SK-N-MC (cell line): ENCODE data around the gene JAG1.

ENCODE experiments used
- DNase-seq: peaks from one replicate; pipeline ENCODE4 v3.0.0-alpha.2; 2011; ENCODE audit warnings: low read depth, low spot score
- H3K27ac ChIP-seq: fragments of 200-600 bp; sonication (generic); 2 replicates; pipeline ENCODE4 v1.5.1; 2016; ENCODE audit warnings: mixed run types
- H3K36me3 ChIP-seq: fragments of 200-600 bp; sonication (generic); 2 replicates; pipeline ENCODE4 v1.6.1; 2017; ENCODE audit warnings: antibody characterized with exemption, low read length, mixed read lengths; ENCODE audit not compliant: insufficient read depth
- H3K4me3 ChIP-seq: fragments of 200-600 bp; sonication (generic); 2 replicates; pipeline ENCODE4 v1.5.1; 2016
- H3K9ac ChIP-seq: fragments of 200-600 bp; sonication (generic); 2 replicates; pipeline ENCODE4 v1.8.0; 2017; ENCODE audit warnings: mixed run types, mixed read lengths; ENCODE audit not compliant: insufficient read length
- H3K9me3 ChIP-seq: fragments of 200-600 bp; sonication (generic); 2 replicates; pipeline ENCODE4 v1.6.1; 2017; ENCODE audit warnings: low read depth, mild to moderate bottlenecking, antibody characterized with exemption, low read length, moderate library complexity, mixed read lengths
- EZH2 ChIP-seq: fragments of 200-600 bp; sonication (generic); IDR thresholded peaks from one replicate; pipeline ENCODE4 v1.6.1; 2017; ENCODE audit warnings: antibody characterized with exemption
- FOXP2 ChIP-seq: optimal IDR thresholded peaks from 2 replicates; pipeline ENCODE3; 2011; ENCODE audit warnings: mild to moderate bottlenecking, moderate library complexity; ENCODE audit not compliant: insufficient read depth; ENCODE audit errors: extremely low read length, control extremely low read depth
- POLR2AphosphoS5 ChIP-seq: IDR thresholded peaks from 2 replicates; pipeline ENCODE4 v1.6.1; 2012; ENCODE audit warnings: mild to moderate bottlenecking, low read depth, low read length, borderline replicate concordance

Gene JAG1

DNA sequence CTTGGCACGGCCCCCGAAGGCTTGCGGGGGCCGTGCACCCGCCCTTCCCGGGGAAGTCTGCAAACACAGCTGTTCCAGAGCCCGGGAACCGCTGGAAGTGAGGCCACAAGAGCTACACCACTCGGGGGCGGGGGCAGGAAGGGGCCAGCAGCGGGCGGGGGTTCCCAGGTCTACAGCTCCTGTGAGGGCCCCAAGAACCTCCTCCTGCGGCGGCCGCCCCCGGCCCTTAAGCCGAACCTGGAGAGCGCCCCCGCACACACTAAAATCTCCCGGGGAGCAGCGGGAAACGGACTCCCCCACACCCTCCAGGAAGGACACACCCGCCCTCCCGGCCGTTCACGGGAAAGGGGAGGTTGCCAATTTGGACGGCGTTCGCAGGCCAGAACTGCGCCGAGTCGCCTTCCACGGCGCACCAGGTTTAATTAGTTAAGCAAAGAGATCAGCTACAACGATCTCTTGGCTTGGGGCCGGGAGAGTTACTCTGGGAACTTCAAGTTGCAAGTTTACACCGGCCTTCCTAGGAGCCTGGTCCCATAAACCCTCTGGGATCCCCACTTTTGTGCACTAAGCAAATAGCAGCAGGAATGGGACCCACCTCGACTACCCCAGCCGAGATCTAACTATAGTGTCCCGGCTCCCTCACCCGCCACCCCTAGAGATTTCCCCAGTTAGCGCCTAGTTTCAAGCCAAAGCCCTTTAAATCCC, 1.7 kb downstream of the JAG1 start:
- no peak for DNase-seq
- TF ChIP-seq FOXP2 (no peak), EZH2 (no peak), POLR2AphosphoS5 (no peak)
- Histone ChIP-seq H3K9ac (no peak overlapping the region), H3K27ac (no peak overlapping the region), H3K4me3 (peak overlapping the region; percentile 89), H3K9me3 (no peaks in the 10 kb centered on the region), H3K36me3 (no peaks in the 10 kb centered on the region)

DNA sequence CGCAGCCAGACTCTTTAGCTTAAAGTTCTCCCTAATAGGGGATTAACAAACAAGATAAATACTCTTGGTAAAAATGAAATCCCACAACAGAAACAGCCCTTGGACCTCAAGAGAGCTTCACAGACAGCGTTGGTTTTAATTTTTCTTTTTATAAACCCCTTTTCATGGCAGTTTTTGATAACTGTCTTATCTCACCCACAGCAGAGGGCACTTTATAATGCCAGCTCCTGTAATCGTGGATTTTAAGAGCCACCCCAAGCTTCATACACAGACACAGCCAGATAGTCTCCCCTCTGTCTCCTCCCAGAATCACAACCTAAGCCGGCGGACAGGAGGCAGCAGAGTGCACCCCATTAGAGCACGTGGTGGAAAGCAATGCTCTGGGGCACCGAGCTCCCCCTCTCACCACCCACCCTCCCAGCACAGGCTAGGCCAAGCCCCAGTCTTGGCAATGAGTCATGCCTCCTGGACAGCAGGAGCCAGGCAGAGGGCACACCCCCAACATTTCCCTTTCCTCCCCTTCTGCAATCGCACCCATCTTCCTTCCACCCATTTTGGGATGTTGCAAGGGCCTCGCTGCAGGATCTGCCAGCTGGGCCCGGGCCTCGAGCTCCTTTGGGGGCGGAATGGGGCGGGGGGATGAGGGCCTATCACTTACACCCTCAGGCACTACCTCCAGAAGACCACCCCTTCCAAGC, 2.4 kb downstream of the JAG1 start:
- Histone ChIP-seq H3K9ac (no peak overlapping the region), H3K9me3 (no peaks in the 10 kb centered on the region), H3K27ac (no peak overlapping the region), H3K4me3 (peak overlapping the region; percentile 89), H3K36me3 (no peaks in the 10 kb centered on the region)
- no peak for DNase-seq
- TF ChIP-seq POLR2AphosphoS5 (no peak), EZH2 (no peak), FOXP2 (no peak)

DNA sequence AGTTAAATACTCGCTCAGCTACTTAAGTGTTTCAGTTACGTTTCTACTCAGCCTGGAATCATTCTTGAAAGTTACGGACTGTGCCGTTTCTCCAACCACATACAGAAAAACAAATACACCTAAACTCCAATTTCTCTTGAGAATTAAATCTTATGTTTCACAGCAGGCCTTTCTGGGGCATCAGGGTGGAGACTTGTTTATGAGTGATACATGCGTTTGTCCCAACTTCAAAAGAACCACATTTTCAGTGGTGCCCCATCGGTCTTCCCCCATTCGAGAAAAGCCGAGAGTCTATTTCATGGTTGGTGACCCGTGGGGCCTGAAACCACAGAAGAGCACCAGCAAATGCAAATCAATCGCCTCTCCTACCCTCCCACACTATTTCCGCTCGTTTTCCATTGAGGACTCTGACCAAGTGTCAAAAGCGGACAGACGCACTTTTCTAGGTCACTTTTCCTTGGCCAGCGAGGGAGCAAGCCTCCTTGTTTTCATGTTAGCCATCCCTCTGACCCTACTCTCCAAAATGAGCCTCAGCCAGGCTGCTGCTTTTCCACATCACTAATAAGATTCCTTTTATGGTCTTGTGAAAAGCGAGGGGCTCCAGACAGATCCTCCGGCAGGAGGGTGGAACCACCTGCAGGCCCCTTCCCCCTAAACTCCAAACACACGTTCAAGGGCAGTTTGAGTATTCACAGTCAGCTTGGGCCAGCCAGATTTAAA, 3.1 kb downstream of the JAG1 start:
- peak overlapping the region; percentile 89 for H3K4me3 ChIP-seq
- no peak overlapping the region for H3K27ac ChIP-seq
- no peak for DNase-seq
- no peaks in the 10 kb centered on the region for H3K36me3 ChIP-seq
- no peaks in the 10 kb centered on the region for H3K9me3 ChIP-seq
- TF ChIP-seq FOXP2, result no peak
- no peak for TF ChIP-seq EZH2
- no peak for TF ChIP-seq POLR2AphosphoS5
- H3K9ac ChIP-seq, result no peak overlapping the region

DNA sequence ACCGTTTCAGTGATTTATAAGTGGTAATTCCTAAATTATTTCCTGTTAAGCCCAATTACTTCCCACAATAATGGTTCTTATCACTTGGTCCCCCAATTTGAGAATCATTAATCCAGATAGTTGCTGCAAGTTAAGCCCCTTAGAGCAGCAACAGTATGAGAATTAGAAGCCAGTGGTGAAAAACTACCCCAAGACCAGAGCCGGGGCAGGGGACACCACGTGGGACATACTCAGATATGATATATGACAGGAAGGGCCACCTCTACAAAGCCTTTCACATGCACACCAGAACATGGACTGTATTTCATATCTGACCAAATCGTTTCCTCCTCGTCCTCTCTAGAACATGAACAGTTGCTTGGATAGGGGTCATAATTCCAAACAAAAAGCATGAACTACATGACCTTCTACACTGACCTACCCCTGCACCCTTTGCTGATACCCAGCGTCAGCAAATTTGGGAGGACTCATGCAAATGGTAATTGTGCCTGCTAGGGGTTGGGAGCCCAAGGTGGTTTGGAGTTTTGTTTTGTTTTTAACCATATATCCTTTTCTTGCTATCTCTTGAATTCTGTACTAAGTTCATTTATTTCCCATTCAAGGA, 3.9 kb downstream of the JAG1 start:
- no peak for TF ChIP-seq POLR2AphosphoS5
- TF ChIP-seq EZH2, result no peak
- TF ChIP-seq FOXP2, result no peak
- DNase-seq, result no peak
- Histone ChIP-seq H3K36me3 (no peaks in the 10 kb centered on the region), H3K27ac (no peak overlapping the region), H3K4me3 (no peak overlapping the region), H3K9me3 (no peaks in the 10 kb centered on the region), H3K9ac (no peak overlapping the region)

- Histone ChIP-seq H3K9me3 (no peaks in the 10 kb centered on the region), H3K36me3 (no peaks in the 10 kb centered on the region), H3K9ac (no peak overlapping the region), H3K27ac (no peak overlapping the region), H3K4me3 (no peak overlapping the region)
- TF ChIP-seq EZH2, result no peak
- no peak for DNase-seq
Observed at GRCh38 chr20:10668677-10669368, 5.0 kb downstream of the JAG1 start.

GRCh38 chr20:10667560-10668167, 6.1 kb downstream of the JAG1 start:
- Histone ChIP-seq H3K4me3 (no peak overlapping the region), H3K36me3 (no peaks in the 10 kb centered on the region), H3K27ac (no peak overlapping the region), H3K9ac (no peak overlapping the region), H3K9me3 (no peaks in the 10 kb centered on the region)
- TF ChIP-seq POLR2AphosphoS5, result no peak
- no peak for DNase-seq

- no peaks in the 10 kb centered on the region for H3K9me3 ChIP-seq
- no peak overlapping the region for H3K9ac ChIP-seq
- no peak overlapping the region for H3K4me3 ChIP-seq
- TF ChIP-seq POLR2AphosphoS5, result no peak
- H3K36me3 ChIP-seq, result no peaks in the 10 kb centered on the region; the same call in 1 of the 2 replicates
- no peak for DNase-seq
- H3K27ac ChIP-seq, result no peak overlapping the region
Observed at GRCh38 chr20:10667077-10667401, 6.8 kb downstream of the JAG1 start.
